ENCODE results near the gene UBALD2. TPM values are rescaled to one million over a fixed set of nuclear protein-coding genes. Genes with fewer than 3 reads are reported as not detected.
"Not testable (repeated sequence)": the region's sequence is repeated elsewhere in the genome, so short reads cannot be mapped to it uniquely, and the experiment has no call there.

The UBALD2 gene
- total and polyA plus RNA-seq, 2 donors (not counting 3 experiments of a cell fraction or from before 2014, with no cell fraction given) = 46.9 to 70.9 TPM

DNA sequence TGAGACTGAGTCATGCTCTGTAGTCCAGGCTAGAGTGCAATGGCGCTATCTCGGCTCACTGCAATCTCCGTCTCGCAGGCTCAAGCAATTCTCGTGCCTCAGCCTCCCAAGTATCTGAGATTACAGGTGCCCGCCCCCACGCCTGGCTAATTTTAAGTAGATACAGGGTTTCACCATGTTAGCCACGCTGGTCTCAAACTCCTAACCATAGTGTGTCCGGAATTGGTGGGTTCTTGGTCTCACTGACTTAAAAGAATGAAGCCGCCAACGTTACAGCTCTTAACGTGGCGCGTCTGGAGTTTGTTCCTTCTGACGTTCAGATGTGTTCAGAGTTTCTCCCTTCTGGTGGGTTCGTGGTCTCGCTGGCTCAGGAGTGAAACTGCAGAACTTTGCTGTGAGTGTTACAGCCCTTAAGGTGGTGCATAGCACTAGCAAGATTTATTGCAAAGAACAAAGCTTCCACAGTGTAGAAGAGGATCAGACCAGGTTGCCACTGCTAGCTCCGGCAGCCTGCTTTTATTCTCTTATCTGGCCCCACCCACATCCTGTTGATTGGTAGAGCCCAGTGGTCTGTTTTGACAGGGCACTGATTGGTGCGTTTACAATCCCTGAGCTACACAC, 8.6 kb upstream of the UBALD2 start:
- CTCF ChIA-PET = interaction anchor here (0.8 to 2.9 kb wide), 3 partner anchors 10 to 25 kb away, joined by 3 to 10 read pairs (median 3); no protein-coding TSS in a partner anchor
- dilution Hi-C loops (cut with MboI; ENCODE audit: extremely low pct_ligation_motif_present, low sequenced_read_pairs); FAIRE-seq: not testable (repeated sequence)

GRCh38 chr17:76260220-76260619, 4.9 kb upstream of the UBALD2 start:
- TF ChIP-seq GATA2 (IDR thresholded peaks at IDR 0.05; ENCODE audit: insufficient read depth, insufficient read length, low read depth, low read length) (no peak), MYC (IDR thresholded peaks at IDR 0.05; ENCODE audit: low read depth, low read length) (no peak), POLR2A (IDR thresholded peaks at IDR 0.05; ENCODE audit: low read depth, low read length) (no peak), JUN (IDR thresholded peaks at IDR 0.05; ENCODE audit: borderline replicate concordance, insufficient read depth, insufficient read length, low read depth) (no peak), POLR2AphosphoS5 (IDR thresholded peaks at IDR 0.05; ENCODE audit: insufficient read depth, low read depth, low read length) (no peak), EZH2 (IDR thresholded peaks at IDR 0.05; ENCODE audit: borderline replicate concordance, low read depth, low read length, severe bottlenecking) (no peak)
- BruUV-seq (replicated peaks) = no TSS peak
- Histone ChIP-seq H3K9me3 (replicated peaks; ENCODE audit: control insufficient read depth, insufficient read depth, low read length) (no peaks in the 10 kb centered on the region), H3K9ac (replicated peaks; ENCODE audit: extremely low read depth, insufficient read depth, low read length) (no peak overlapping the region), H3K36me3 (ENCODE audit: control insufficient read depth in 2 of 2, extremely low read depth in 1 of 2, insufficient read depth in 2 of 2, low read length in 2 of 2) (no peaks in the 10 kb centered on the region), H3K4me1 (ENCODE audit: control insufficient read depth, extremely low read depth, insufficient read depth, low read length) (peaks cover 35% of the 10 kb centered on the region), H2AFZ (ENCODE audit: low read depth, low read length) (no peak overlapping the region), H4K20me1 (replicated peaks; ENCODE audit: control insufficient read depth, extremely low read depth, insufficient read depth, low read length) (no peaks in the 10 kb centered on the region), H3K27ac (ENCODE audit: insufficient read depth, low read depth, low read length) (no peak overlapping the region), H3K27me3 (ENCODE audit: control insufficient read depth in 2 of 2, insufficient read depth in 2 of 2, low read length in 2 of 2) (no peaks in the 10 kb centered on the region), H3K79me2 (ENCODE audit: control insufficient read depth, insufficient read depth, low read length) (no peaks in the 10 kb centered on the region), H3K4me2 (ENCODE audit: insufficient read depth, low read length) (no peak overlapping the region), H3K4me3 (replicated peaks in 1 of 3; ENCODE audit: insufficient read depth in 1 of 3, low read depth in 1 of 3, low read length in 3 of 3) (no peak overlapping the region), H3K9me1 (replicated peaks; ENCODE audit: control insufficient read depth, extremely low read depth, insufficient read depth, low read length) (no peaks in the 10 kb centered on the region)
- dilution Hi-C loops (cut with MboI; ENCODE audit: extremely low pct_ligation_motif_present, low sequenced_read_pairs) (no loop called here), intact Hi-C loops (cut with micrococcal nuclease) (loop anchor here (5.0 kb wide), 1 partner anchor 138 kb away; no protein-coding TSS in a partner anchor)
- CTCF ChIA-PET = interaction anchor here (0.7 kb wide), 1 partner anchor 28 kb away, joined by 3 read pairs; no protein-coding TSS in a partner anchor
- DNase-seq (ENCODE audit: low read depth, low spot score) (no peak), FAIRE-seq (no peak)
- POLR2A ChIA-PET = no interaction called here

More for the DNA sequence above, 8.6 kb upstream of the UBALD2 start:
- peaks cover 16% of the 10 kb centered on the region for H3K4me1 ChIP-seq (ENCODE audit: control insufficient read depth, extremely low read depth, insufficient read depth, low read length)
- H2AFZ ChIP-seq (ENCODE audit: low read depth, low read length); H4K20me1 ChIP-seq (replicated peaks; ENCODE audit: control insufficient read depth, extremely low read depth, insufficient read depth, low read length); DNase-seq (ENCODE audit: low read depth, low spot score); H3K9me3 ChIP-seq (replicated peaks; ENCODE audit: control insufficient read depth, insufficient read depth, low read length); H3K9me1 ChIP-seq (replicated peaks; ENCODE audit: control insufficient read depth, extremely low read depth, insufficient read depth, low read length); H3K4me3 ChIP-seq (replicated peaks in 1 of 3; ENCODE audit: insufficient read depth in 1 of 3, low read depth in 1 of 3, low read length in 3 of 3); H3K36me3 ChIP-seq (ENCODE audit: control insufficient read depth in 2 of 2, extremely low read depth in 1 of 2, insufficient read depth in 2 of 2, low read length in 2 of 2); H3K27ac ChIP-seq (ENCODE audit: insufficient read depth, low read depth, low read length); H3K4me2 ChIP-seq (ENCODE audit: insufficient read depth, low read length); intact Hi-C loops (cut with micrococcal nuclease); BruUV-seq (replicated peaks); H3K9ac ChIP-seq (replicated peaks; ENCODE audit: extremely low read depth, insufficient read depth, low read length); H3K27me3 ChIP-seq (ENCODE audit: control insufficient read depth in 2 of 2, insufficient read depth in 2 of 2, low read length in 2 of 2); H3K79me2 ChIP-seq (ENCODE audit: control insufficient read depth, insufficient read depth, low read length): not testable (repeated sequence)
- POLR2A ChIA-PET = interaction anchor here (0.7 kb wide), 1 partner anchor 160 kb away, joined by 5 read pairs; no protein-coding TSS in a partner anchor

All from endothelial cell of umbilical vein (primary cell).